Skeletal muscle tissue (tissue), 4 donors: Measurements from ENCODE around the gene CBFA2T2. TPM values are rescaled to one million over a fixed set of nuclear protein-coding genes. Genes with fewer than 3 reads are reported as not detected.
"Not testable (repeated sequence)": the region's sequence is repeated elsewhere in the genome, so short reads cannot be mapped to it uniquely, and the experiment has no call there.

Experiments used
- H3K27ac ChIP-seq: one replicate; pipeline ENCODE4 v1.7.0; 2013; ENCODE audit warnings: mild to moderate bottlenecking, low read depth, low read length, inconsistent platforms
- H3K27me3 ChIP-seq, 3 donors: one replicate each; pipeline ENCODE4 v1.7.0; 2013; ENCODE audit warnings: low read length in 3 of 3; ENCODE audit not compliant: control insufficient read depth in 3 of 3, insufficient read depth in 3 of 3
- H3K36me3 ChIP-seq, 3 donors: one replicate each; pipeline ENCODE4 v1.7.0; 2013; ENCODE audit warnings: low read length in 3 of 3; ENCODE audit not compliant: control insufficient read depth in 3 of 3, insufficient read depth in 3 of 3
- H3K4me1 ChIP-seq, 3 donors: one replicate each; pipeline ENCODE4 v1.7.0; 2013; ENCODE audit warnings: low read length in 3 of 3, mild to moderate bottlenecking in 3 of 3; ENCODE audit not compliant: control insufficient read depth in 3 of 3, insufficient read depth in 3 of 3
- H3K4me3 ChIP-seq, 3 donors: one replicate each; pipeline ENCODE4 v1.7.0; 2013; ENCODE audit warnings: low read length in 3 of 3
- H3K9ac ChIP-seq, 3 donors: one replicate each; pipeline ENCODE4 v1.7.0; 2013; ENCODE audit warnings: low read length in 3 of 3, mild to moderate bottlenecking in 3 of 3, moderate library complexity in 2 of 3, low read depth in 1 of 3
- H3K9me3 ChIP-seq, 3 donors: one replicate each; pipeline ENCODE4 v1.7.0; 2013; ENCODE audit warnings: low read length in 3 of 3; ENCODE audit not compliant: control insufficient read depth in 3 of 3
- total RNA-seq: library from RNA; depleted of rRNA; stranded (reverse); fragments of >200 nt; gene quantifications from one replicate; pipeline ENCODE4 v1.2.3, GENCODE V29; 2014
- donor health status: Osteomylitis.

Gene CBFA2T2
- total RNA-seq, 1 donor from 2014 or later = 10.4 TPM

- not testable (repeated sequence) for H3K4me3 ChIP-seq, H3K9ac ChIP-seq, H3K9me3 ChIP-seq, H3K36me3 ChIP-seq, H3K27me3 ChIP-seq, H3K27ac ChIP-seq
- peaks cover 8 to 11% (median 8%) of the 10 kb centered on the region in 3 donors for H3K4me1 ChIP-seq
Observed at GRCh38 chr20:33698966-33699365, 209.1 kb downstream of the CBFA2T2 start.

Other genes starting within 250 kb of the CBFA2T2 start
- not detected for gene BPIFB1, start 206.9 kb upstream of the CBFA2T2 start, total RNA-seq
- 20.4 TPM for gene CDK5RAP1, start 88.6 kb upstream of the CBFA2T2 start, total RNA-seq
- gene SNTA1, start 46.3 kb upstream of the CBFA2T2 start, total RNA-seq = 36.5 TPM
- gene C20orf144, start 172.2 kb downstream of the CBFA2T2 start, total RNA-seq = not detected
- 1.0 TPM for gene ACTL10, start 176.8 kb downstream of the CBFA2T2 start, total RNA-seq
- gene NECAB3, start 184.3 kb downstream of the CBFA2T2 start, total RNA-seq = 32.4 TPM
- 5.2 TPM for gene E2F1, start 196.3 kb downstream of the CBFA2T2 start, total RNA-seq
- gene PXMP4, start 230.2 kb downstream of the CBFA2T2 start, total RNA-seq = 7.3 TPM
- 1.0 TPM for gene ZNF341, start 241.9 kb downstream of the CBFA2T2 start, total RNA-seq